DMS 273 treated with DMSO at 0.1 percent for 48 hours (cell line): ENCODE results near the gene UBXN11.

Experiments used
- DNase-seq: peaks from one replicate; lab custom pipeline; 2025; lab: John Stamatoyannopoulos, UW

UBXN11 gene, protein sequence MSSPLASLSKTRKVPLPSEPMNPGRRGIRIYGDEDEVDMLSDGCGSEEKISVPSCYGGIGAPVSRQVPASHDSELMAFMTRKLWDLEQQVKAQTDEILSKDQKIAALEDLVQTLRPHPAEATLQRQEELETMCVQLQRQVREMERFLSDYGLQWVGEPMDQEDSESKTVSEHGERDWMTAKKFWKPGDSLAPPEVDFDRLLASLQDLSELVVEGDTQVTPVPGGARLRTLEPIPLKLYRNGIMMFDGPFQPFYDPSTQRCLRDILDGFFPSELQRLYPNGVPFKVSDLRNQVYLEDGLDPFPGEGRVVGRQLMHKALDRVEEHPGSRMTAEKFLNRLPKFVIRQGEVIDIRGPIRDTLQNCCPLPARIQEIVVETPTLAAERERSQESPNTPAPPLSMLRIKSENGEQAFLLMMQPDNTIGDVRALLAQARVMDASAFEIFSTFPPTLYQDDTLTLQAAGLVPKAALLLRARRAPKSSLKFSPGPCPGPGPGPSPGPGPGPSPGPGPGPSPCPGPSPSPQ

DNA sequence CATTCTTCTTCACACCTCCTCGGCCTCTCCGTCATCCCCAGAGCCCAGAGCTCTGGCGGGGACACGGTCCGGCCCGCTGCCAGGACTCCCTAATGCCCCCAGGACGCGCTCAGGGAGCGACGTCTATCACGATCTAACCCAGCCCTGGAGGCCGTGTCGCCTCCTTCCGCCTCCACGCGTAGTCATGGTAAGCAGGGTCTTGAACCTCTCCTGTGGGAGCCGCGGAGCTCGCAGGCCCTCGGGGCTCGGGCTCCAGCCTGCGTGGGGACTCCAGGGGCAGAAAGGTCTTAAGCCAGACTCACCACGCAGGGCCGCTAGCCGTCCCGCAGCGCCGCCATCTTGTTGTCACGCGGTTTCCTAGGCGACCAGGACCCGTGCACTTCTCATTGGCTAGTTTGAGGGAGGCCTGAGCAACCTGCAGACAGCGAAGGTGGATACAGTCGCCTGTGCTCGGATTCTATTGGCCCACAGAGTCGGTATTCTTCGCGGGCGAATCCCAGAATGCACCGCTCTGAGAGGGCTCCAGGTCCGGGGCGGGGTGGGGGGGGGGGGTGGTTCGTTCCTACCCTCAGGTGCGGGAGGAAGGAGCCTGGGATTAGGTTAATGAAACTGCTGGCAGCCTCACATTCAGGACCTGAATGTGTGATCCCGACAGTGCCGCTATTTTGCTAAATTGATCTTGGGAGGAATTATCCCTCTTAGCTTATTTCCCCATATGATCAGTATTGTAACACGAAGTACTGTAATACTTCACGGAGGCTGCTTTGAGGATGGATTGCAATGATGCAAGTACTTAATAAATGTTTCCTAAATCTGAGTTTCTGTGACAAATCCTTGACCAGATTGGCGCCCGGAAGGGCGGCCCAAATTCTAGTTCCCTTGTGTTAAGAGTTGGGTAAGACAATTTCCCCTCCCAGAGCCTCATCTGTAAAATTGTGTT is at the start of gene UBXN11:
Gene UBXN11 (minus strand): TSS at position 347 of the 940 bp plus-strand sequence. CDS start 3,753 bp downstream, outside the sequence.
- DNase-seq: peak; percentile 92

GRCh38 chr1:26356106-26356505 is 49.7 kb upstream of the UBXN11 start:
- DNase-seq: no peak

- no peak for DNase-seq
Observed at GRCh38 chr1:26354972-26355371, 48.5 kb upstream of the UBXN11 start.

GRCh38 chr1:26353976-26354820 is 47.8 kb upstream of the UBXN11 start, which contains the start of gene CRYBG2:
Gene CRYBG2, minus strand, starts transcription at chr1:26354130. Its CDS starts 7,473 bp downstream, at chr1:26346657.
- no peak for DNase-seq

GRCh38 chr1:26353210-26353859 is 46.9 kb upstream of the UBXN11 start:
- peak; percentile 57 for DNase-seq

DNA sequence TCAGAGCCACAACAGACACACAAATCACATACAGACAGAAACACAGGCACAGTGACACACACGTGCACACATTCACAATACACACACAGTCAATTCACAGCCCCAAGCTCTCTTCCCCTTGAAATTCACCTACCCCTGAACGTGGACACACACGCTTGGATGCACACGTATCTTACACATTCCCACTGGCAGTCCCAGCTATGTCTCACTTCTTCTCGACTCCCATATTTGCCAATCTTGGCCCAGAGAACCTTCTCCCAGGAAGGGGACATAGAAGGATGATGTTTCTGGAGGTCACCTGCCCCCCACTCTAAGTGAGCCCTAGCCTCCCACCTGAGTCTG is 45.9 kb upstream of the UBXN11 start:
- no peak for DNase-seq

- no peak for DNase-seq
Observed at GRCh38 chr1:26351590-26352337, 45.3 kb upstream of the UBXN11 start.

GRCh38 chr1:26350701-26351589 is 44.5 kb upstream of the UBXN11 start:
- no peak for DNase-seq

- DNase-seq: no peak
Observed at GRCh38 chr1:26350343-26350700, 43.9 kb upstream of the UBXN11 start.

DNA sequence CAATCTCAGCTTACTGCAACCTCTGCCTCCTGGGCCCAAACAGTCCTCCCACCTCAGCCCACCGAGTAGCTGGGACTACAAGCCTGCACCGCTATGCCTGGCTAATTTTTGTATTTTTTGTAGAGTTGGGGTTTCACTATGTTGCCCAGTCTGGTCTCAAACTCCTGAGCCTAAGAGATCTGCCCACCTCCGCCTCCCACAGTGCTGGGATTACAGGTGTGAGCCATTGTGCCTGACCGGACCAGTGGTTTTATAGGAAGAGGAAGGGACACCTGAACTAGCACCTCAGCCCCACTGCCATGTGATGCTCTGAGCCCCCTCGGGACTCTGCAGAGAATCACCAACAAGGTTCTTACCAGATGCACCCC is 43.4 kb upstream of the UBXN11 start:
- DNase-seq: no peak

DNA sequence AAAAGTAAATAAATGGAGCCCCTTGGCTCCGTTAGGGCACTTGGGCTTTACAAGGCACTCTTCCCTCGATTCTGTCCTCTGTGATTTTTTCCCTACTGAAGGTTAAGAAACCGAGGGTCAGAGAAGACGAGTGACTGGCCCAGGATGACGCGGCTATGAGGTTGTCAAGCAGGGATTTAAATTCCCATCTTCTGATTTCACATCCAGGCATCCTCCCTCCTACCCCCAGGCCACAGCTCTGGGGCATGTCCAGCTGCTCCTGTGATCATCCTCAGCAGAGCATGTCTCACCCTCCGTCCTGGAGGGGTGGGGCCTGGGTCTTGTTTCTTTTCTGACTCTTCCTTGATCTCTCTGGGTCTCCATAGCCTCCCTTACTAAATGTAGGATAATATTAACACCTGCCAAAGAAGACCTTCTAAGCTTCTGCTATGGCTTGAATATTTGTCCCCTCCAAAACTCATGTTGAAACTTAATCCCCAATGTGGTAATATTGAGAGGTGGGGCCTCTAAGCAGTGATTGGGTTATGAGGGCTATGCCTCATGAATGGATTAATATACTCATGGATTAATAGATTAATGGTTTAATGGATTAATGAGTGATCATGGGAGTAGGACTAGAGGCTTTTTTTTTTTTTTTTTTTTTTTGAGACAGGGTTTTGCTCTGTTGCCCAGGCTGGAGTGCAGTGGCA is 42.9 kb upstream of the UBXN11 start:
- DNase-seq: no peak

DNA sequence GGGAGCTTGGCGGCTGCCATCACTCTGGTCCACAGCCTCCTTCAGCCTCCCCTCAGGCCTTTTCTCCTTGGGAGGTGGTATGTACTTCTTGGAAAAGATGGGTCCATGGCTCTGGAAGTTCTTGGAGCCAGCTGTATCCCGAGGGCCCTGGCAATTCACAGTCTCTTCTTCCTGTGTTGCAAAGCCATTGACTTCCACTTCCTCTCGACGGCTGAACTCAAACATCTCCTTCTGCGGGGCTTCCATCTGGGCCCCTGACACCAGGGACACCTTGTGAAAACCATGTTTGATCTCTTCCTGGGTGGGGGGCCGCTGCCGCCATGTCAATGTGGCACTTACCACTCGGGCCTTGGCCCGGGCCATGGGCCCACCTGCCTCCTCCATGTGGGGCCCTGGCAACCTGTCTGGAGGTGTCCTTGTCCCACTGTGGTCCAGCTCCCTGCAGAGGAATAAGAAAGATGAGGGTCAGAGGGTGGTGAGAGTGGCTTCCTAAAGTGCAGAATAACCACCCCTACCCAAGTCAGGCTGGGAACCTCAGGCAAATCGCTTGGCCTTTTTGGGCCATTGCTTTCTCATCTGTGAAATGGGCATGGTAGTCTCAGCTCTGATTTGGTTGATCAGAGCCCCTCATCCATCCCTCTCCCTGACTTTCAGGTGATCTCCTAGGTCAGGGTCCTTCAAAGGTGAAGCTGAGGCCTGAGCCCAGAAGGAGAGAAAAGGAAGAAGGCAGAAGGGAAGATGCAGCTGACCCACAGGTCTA is 40.0 kb upstream of the UBXN11 start:
- no peak for DNase-seq

- DNase-seq: no peak
Observed at GRCh38 chr1:26345718-26346117, 39.3 kb upstream of the UBXN11 start.

- DNase-seq: no peak
Observed at GRCh38 chr1:26344147-26344920, 37.9 kb upstream of the UBXN11 start.

DNA sequence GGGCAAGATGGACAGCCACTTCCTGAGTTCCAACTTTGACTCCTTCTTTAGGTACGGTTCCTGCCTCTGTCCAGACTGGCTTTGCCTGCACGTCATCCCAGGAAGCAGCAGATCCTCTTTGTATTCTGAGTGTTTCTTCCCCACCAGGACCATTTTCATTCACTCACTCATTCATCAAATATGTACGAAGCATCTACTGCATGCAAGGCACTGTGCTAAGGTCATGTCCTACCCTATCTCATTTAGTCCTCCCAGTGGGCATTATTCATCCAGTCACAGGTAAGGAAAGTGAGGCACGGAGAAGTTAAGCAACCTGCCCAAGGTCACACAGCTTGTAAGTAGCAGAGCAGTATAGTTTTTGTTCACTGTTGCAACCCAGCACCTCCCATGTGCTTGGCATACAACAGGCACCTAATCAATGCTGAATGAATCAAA is 33.6 kb upstream of the UBXN11 start:
- no peak for DNase-seq

- DNase-seq: no peak
Observed at GRCh38 chr1:26338670-26339069, 32.2 kb upstream of the UBXN11 start.

- DNase-seq: no peak
Observed at GRCh38 chr1:26337625-26338024, 31.2 kb upstream of the UBXN11 start.

GRCh38 chr1:26337206-26337535 is 30.7 kb upstream of the UBXN11 start:
- DNase-seq: no peak
